NCI-H774 (cell line): ENCODE measurements around the gene IMP4.

Experiments used
- DNase-seq: peaks from one replicate; lab custom pipeline; 2025; lab: John Stamatoyannopoulos, UW

IMP4 gene

GRCh38 chr2:130336877-130337734 is 5.6 kb upstream of the IMP4 start:
- DNase-seq: peak; percentile 76

GRCh38 chr2:130337735-130338325 is 4.9 kb upstream of the IMP4 start:
- DNase-seq: no peak

- no peak for DNase-seq
These were observed 3.8 kb upstream of the IMP4 start for GRCh38 chr2:130338793-130339345.

DNA sequence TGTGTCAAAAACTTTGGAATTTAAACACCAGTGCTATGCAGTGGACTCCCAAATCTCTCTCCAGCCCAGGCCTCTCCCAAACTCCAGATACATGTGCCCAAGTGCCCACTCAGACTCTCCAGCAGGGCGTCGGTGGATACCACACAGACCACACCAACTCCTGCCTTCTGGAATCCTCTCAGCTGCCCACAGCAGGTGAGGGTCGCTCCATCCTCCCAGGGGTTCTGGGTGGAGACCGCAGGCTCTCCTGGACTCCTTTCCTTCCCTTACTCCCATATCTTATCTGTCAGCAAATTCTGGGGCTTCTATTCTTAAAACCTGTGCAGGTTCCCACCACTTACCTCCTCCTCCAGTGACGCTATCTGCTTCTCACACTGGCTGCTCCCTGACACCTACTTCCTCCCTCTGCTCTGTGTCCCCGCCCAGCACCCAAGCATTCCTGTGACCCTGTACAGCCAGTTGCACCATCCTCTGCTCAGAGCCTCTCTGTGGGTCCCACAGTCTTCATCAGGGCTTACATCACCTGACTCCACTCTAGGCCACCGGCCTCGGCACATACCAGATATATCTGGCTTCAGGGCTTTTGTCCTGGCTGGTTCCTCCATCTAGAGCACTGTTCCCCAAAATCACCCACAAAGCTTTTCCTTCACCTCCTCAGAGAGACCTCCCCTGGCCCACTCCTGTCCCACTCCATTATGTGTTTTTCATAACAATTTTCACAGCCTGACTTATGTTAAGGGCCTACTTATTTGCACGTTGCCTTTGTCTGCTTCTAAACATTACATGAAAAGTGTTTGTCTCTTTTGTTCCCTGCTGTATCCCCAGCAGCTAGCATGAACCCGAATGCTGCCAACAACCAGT is 2.6 kb upstream of the IMP4 start:
- DNase-seq: no peak

DNA sequence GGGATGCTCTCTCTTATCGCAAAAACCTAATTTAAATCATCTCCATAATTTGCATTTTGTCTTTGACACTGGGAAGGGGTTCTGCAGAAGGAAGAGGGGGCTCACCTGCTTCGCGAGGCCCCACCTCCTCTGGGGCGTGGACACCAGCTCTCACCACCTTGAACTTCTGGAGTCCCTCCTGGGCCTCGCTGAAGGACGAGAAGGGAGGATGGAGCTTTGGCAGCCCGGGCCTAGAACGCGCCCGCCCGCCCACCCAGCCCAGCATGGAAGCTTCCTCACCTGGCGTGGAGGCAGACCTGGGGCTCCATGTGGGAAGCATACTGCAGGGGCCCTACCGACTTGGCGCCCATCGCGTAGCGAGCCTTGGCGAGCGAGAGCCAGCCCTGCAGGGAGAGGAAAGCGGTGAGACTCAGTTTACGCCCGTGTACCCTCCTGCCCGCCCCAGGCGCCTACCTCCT is 1.1 kb upstream of the IMP4 start:
- no peak for DNase-seq

- DNase-seq: peak; percentile 89
These were observed 621 bp upstream of the IMP4 start for GRCh38 chr2:130342020-130342532.

- DNase-seq: no peak
These were observed 1.9 kb downstream of the IMP4 start for GRCh38 chr2:130344578-130344977.

- no peak for DNase-seq
These were observed 2.4 kb downstream of the IMP4 start for GRCh38 chr2:130345091-130345490.

- DNase-seq: no peak
These were observed 2.9 kb downstream of the IMP4 start for GRCh38 chr2:130345611-130346010.

GRCh38 chr2:130346041-130346740 is 3.5 kb downstream of the IMP4 start:
- DNase-seq: no peak

- DNase-seq: no peak
These were observed 4.0 kb downstream of the IMP4 start for GRCh38 chr2:130346741-130347066.

DNA sequence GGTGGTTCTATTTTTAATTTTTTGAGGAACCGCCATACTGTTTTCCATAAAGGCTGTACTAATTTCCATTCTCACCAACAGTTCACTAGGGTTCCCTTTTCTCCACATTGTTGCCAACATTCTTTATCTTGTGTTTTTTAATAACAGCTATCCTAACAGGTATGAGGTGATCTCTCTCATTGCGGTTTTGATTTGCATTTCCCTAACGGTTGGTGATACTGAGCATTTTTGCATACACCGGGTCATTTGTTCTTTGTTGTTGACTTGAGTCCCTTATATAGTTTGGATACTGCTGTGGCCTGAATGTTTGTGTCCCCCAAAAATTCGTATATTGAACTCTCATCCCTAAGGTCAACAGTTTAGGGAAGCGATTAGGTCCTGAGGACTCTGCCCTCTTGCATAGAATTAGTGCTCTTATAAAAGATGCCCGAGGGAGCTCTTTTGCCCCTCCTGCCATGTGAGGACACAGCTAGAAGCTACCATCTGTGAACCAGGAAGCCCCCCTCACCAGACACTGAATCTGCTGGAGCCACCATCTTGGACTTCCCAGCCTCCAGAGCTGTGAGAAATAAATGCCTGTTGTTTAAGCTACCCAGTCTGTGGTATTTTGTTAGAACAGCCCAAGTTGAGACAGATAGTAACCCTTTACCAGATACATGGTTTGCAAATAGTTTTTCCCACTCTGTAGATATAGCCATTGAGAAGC is 4.7 kb downstream of the IMP4 start:
- no peak for DNase-seq

- no peak for DNase-seq
These were observed 6.5 kb downstream of the IMP4 start for GRCh38 chr2:130349174-130349573.

GRCh38 chr2:130351711-130352110 is 9.0 kb downstream of the IMP4 start:
- DNase-seq: no peak

GRCh38 chr2:130352237-130352636 is 9.5 kb downstream of the IMP4 start:
- DNase-seq: no peak

DNA sequence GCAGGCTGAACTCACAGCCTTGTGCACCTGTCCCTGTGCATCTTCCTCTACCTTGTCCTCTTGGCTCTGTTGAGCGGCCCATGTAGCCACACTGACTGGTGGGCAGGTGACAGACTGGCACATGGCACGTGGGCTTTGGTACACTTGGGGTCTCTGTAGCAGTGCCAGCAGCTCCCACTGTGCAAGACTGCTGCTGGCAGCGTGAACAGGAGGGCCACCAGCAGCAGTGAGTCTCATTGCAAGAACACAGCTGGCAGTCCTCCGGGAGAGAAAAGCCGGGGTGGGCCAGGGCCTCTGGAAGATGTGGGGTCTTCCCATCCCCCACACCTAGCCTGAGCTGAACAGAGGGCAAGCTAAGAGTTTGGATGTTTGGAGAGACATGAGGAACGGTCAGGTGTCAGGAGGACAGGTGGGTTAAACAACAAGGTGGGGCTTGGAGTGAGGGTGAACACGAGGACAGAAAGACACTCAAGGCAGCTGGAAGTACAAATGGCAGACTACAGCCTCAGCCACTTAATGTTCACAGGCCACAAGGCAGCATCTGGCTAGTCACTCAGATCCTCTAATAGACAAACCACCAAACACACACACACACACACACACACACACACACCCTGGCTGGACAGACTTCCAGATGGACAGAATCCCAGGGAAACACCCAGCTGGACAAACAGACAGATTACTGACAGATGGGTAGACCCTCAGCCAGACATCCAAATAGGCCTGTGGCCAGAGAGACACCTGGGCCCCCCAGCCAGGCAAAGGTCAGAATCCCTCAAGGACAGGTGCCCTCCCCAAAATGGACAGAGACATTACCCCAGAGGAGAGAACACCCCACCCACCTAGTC is 10.8 kb downstream of the IMP4 start:
- DNase-seq: no peak

DNA sequence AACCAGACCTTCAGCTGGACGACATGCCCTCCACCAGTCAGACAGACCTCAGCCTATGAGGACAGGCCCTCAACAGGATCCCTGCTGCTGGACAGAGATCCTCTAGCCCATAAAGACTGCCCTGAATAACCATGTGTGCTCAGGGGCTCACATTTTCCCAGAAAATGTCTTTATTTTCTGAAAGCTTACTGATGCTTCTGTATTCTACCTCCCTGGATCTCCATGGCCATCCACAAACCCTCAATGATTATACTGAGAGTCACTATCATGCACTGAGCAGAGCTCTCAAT is 11.4 kb downstream of the IMP4 start:
- DNase-seq: no peak

- DNase-seq: no peak
These were observed 12.5 kb downstream of the IMP4 start for GRCh38 chr2:130355172-130355577.

- peak; percentile 81 for DNase-seq
These were observed 13.1 kb downstream of the IMP4 start, which contains the start of gene PTPN18 for GRCh38 chr2:130355578-130356431. Gene PTPN18 (plus strand): TSS chr2:130356056. CDS start chr2:130356108, 52 bp downstream.
